Suprapubic skin (tissue), 4 donors: ENCODE measurements around the gene SLC15A4.

Source experiments
- EP300 ChIP-seq: sonication (generic); formaldehyde crosslinking; IDR thresholded peaks from one replicate; pipeline ENCODE4 v1.6.1; 2017; ENCODE audit warnings: antibody characterized with exemption
- POLR2A ChIP-seq, 2 donors: fragments of 450-650 bp; IDR thresholded peaks; one replicate each; pipeline ENCODE4 v1.6.1; 2017; ENCODE audit warnings: antibody characterized with exemption in 2 of 2, mild to moderate bottlenecking in 2 of 2, moderate library complexity in 2 of 2
- POLR2AphosphoS5 ChIP-seq, 3 donors: sonication (generic); formaldehyde crosslinking; IDR thresholded peaks; one replicate each; pipeline ENCODE4 v1.6.1; 2017; ENCODE audit warnings: antibody characterized with exemption in 3 of 3
- TF ChIP-seq, protein P1 (sequence below), 2 donors: fragments of 200-600 bp in 1 of 2; fragments of 450-650 bp in 1 of 2; sonication (generic) in 1 of 2; IDR thresholded peaks; one replicate each; pipeline ENCODE4 v1.5.1; 2016 to 2019; ENCODE audit warnings: antibody characterized with exemption in 2 of 2, mild to moderate bottlenecking in 1 of 2, moderate library complexity in 1 of 2

DNA sequence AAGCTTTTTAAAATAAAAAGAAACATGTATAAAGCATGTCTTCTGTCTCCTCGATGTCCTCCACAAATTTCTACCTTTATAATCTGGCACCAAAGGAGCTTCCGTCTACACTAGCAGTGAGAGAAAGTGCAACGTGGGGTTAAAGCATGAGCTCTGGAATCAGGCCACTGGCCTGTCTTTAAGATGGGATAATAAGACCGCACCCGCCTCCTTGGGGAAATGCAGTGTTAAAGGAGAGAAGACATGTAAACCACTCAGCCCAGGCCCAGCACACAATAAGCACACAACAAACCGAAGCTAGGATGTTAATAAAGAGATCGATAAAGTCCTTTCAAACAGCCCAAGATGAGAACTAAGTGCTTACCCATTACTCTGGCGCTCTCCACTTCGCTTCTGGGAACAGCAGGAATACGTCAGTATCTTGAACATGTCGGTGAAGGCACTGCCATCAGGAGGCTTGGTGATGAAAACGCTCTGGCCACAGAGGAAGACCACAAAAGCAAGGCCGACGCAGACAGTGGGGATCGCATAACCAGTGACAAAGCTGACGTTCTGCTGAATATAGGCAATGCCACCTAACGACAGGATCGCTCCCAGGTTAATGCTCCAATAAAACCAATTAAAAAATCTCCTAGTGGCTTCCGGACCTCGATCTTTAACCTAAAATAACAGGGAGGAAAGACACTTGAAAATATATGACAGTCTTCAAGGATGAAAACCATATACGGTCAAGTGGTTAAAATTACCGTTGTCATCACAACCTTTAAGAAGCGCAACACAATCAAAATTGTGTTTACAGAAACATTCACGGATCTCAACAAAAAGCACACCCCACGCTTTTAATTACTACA, 9.1 kb downstream of the SLC15A4 start:
- TF ChIP-seq, protein P1, sequence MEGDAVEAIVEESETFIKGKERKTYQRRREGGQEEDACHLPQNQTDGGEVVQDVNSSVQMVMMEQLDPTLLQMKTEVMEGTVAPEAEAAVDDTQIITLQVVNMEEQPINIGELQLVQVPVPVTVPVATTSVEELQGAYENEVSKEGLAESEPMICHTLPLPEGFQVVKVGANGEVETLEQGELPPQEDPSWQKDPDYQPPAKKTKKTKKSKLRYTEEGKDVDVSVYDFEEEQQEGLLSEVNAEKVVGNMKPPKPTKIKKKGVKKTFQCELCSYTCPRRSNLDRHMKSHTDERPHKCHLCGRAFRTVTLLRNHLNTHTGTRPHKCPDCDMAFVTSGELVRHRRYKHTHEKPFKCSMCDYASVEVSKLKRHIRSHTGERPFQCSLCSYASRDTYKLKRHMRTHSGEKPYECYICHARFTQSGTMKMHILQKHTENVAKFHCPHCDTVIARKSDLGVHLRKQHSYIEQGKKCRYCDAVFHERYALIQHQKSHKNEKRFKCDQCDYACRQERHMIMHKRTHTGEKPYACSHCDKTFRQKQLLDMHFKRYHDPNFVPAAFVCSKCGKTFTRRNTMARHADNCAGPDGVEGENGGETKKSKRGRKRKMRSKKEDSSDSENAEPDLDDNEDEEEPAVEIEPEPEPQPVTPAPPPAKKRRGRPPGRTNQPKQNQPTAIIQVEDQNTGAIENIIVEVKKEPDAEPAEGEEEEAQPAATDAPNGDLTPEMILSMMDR (IDR thresholded peaks at IDR 0.05) = no peak
- no peak for TF ChIP-seq POLR2AphosphoS5 (IDR thresholded peaks at IDR 0.05)
- TF ChIP-seq POLR2A (IDR thresholded peaks at IDR 0.05) = no peak
- no peak for TF ChIP-seq EP300
